Peyer's patch (tissue), 4 donors: ENCODE data around the gene HARS2.

Experiments
- POLR2A ChIP-seq, 2 donors: fragments of 450-650 bp; IDR thresholded peaks; one replicate each; pipeline ENCODE4 v1.5.1; 2017; ENCODE audit warnings: antibody characterized with exemption in 2 of 2, mild to moderate bottlenecking in 2 of 2, moderate library complexity in 2 of 2
- TF ChIP-seq, protein P1 (sequence below), 6 experiments: fragments of 450-650 bp in 4 of 6; fragments of 200-600 bp in 2 of 6; sonication (generic) in 1 of 6; IDR thresholded peaks; one replicate each; pipeline ENCODE4 v1.5.1; 2017 to 2019; ENCODE audit warnings: antibody characterized with exemption in 6 of 6, mild to moderate bottlenecking in 3 of 6, moderate library complexity in 1 of 6

DNA sequence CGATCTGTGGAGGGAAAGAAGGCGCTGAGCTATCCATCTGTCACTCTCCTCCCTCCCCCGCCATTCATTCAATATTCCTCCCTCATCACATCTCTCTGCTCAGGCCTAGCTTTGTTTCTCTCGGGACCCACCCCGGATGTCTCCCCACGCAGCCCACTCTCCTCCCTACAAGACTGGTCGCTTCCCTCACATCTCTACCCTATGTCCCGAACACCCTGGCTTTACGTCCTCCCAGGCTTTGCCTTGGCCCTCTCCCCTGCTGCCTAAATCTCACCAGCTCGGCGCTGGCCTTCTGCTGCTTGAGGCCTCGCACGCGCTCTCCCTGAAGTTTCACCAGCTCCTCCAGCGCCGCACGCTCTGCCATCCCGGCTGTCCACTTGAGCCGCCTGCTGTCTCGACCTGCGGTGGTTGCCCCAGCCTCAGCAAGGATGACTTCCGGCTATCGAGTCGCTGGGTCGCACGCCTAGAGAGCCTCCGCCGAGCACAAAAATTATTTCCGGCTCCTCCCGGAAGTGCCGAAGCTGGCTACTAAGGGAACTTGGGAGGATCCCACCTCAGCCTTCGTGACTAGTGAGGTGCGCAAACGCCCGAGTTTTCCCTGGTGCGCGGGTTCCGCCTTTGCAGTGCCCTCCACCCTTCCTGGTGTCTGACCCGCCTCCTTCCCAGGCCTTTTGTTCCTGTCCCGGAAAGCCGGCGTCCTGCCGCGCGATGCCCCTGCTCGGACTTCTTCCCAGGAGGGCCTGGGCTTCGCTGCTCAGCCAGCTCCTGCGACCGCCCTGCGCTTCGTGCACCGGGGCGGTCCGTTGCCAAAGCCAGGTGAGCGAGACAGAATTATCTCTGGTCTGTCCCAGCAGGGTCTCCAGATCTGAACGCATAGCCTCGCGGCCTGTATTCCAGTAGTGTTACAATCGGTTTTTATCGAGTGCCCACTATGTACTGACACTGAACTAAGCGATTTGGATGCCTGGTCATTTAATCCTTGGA lies at the start of gene HARS2, which contains the start of gene HARS1:
- TF ChIP-seq POLR2A (IDR thresholded peaks at IDR 0.05), result peak; percentile 48 to 51
- TF ChIP-seq, protein P1, sequence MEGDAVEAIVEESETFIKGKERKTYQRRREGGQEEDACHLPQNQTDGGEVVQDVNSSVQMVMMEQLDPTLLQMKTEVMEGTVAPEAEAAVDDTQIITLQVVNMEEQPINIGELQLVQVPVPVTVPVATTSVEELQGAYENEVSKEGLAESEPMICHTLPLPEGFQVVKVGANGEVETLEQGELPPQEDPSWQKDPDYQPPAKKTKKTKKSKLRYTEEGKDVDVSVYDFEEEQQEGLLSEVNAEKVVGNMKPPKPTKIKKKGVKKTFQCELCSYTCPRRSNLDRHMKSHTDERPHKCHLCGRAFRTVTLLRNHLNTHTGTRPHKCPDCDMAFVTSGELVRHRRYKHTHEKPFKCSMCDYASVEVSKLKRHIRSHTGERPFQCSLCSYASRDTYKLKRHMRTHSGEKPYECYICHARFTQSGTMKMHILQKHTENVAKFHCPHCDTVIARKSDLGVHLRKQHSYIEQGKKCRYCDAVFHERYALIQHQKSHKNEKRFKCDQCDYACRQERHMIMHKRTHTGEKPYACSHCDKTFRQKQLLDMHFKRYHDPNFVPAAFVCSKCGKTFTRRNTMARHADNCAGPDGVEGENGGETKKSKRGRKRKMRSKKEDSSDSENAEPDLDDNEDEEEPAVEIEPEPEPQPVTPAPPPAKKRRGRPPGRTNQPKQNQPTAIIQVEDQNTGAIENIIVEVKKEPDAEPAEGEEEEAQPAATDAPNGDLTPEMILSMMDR (IDR thresholded peaks at IDR 0.05), result peak in 2 of 6 experiments; percentile 8 to 17
